ENCODE measurements around the gene JARID2.

- TF ChIP-seq GATA3 (IDR thresholded peaks at IDR 0.05; ENCODE audit: low read depth, low read length) (no peak), GATA2 (IDR thresholded peaks at IDR 0.05; ENCODE audit: low read depth, low read length) (no peak)
Observed at GRCh38 chr6:15303920-15304291, 58.0 kb downstream of the JARID2 start.

Measured in SH-SY5Y (cell line).